Measurements from ENCODE around the gene RAB40C.

Gene RAB40C

GRCh38 chr16:590815-591200 lies 942 bp downstream of the RAB40C start:
- TF ChIP-seq CSDC2 (CRISPR knock-in tag; IDR thresholded peaks at IDR 0.05) (no peak), ZNF8 (CRISPR knock-in tag; IDR thresholded peaks at IDR 0.05) (no peak), RARB (CRISPR knock-in tag; IDR thresholded peaks at IDR 0.05) (no peak), ZNF70 (CRISPR knock-in tag; IDR thresholded peaks at IDR 0.05) (no peak), ZFP30 (CRISPR knock-in tag; IDR thresholded peaks at IDR 0.05) (no peak)
- no peak for ATAC-seq

GRCh38 chr16:591231-591630 lies 1.4 kb downstream of the RAB40C start:
- TF ChIP-seq ZNF70 (CRISPR knock-in tag; IDR thresholded peaks at IDR 0.05) (no peak), ARNTL (CRISPR knock-in tag; IDR thresholded peaks at IDR 0.05; ENCODE audit: borderline replicate concordance, low read depth) (no peak), OSR1 (CRISPR knock-in tag; IDR thresholded peaks at IDR 0.05) (no peak), ZNF565 (CRISPR knock-in tag; conservative IDR thresholded peaks at IDR 0.05; ENCODE audit: low read depth) (no peak), ZC3H10 (CRISPR knock-in tag; IDR thresholded peaks at IDR 0.05) (no peak), RARB (CRISPR knock-in tag; IDR thresholded peaks at IDR 0.05) (no peak), ZFP3 (CRISPR knock-in tag; IDR thresholded peaks at IDR 0.05) (no peak), PATZ1 (CRISPR knock-in tag; IDR thresholded peaks at IDR 0.05; ENCODE audit: borderline replicate concordance) (no peak), PPARA (CRISPR knock-in tag; IDR thresholded peaks at IDR 0.05; ENCODE audit: borderline replicate concordance) (no peak), ZFP30 (CRISPR knock-in tag; IDR thresholded peaks at IDR 0.05) (no peak), ZNF8 (CRISPR knock-in tag; IDR thresholded peaks at IDR 0.05) (no peak), SNAI2 (CRISPR knock-in tag; IDR thresholded peaks at IDR 0.05) (no peak)
- TF ChIP-seq, protein P1, sequence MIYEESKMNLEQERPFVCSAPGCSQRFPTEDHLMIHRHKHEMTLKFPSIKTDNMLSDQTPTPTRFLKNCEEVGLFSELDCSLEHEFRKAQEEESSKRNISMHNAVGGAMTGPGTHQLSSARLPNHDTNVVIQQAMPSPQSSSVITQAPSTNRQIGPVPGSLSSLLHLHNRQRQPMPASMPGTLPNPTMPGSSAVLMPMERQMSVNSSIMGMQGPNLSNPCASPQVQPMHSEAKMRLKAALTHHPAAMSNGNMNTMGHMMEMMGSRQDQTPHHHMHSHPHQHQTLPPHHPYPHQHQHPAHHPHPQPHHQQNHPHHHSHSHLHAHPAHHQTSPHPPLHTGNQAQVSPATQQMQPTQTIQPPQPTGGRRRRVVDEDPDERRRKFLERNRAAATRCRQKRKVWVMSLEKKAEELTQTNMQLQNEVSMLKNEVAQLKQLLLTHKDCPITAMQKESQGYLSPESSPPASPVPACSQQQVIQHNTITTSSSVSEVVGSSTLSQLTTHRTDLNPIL (CRISPR knock-in tag; IDR thresholded peaks at IDR 0.05; ENCODE audit: low read depth): no peak

GRCh38 chr16:591892-592517 lies 2.1 kb downstream of the RAB40C start:
- no peak for TF ChIP-seq ARNTL (CRISPR knock-in tag; IDR thresholded peaks at IDR 0.05; ENCODE audit: borderline replicate concordance, low read depth)
- TF ChIP-seq ESRRG (CRISPR knock-in tag; IDR thresholded peaks at IDR 0.05): no peak
- TF ChIP-seq TCF4 (CRISPR knock-in tag; IDR thresholded peaks at IDR 0.05; ENCODE audit: borderline replicate concordance): no peak
- no peak for TF ChIP-seq ZNF565 (CRISPR knock-in tag; conservative IDR thresholded peaks at IDR 0.05; ENCODE audit: low read depth)
- TF ChIP-seq PATZ1 (CRISPR knock-in tag; IDR thresholded peaks at IDR 0.05; ENCODE audit: borderline replicate concordance): no peak
- no peak for TF ChIP-seq OSR1 (CRISPR knock-in tag; IDR thresholded peaks at IDR 0.05)
- no peak for TF ChIP-seq TSHZ2 (CRISPR knock-in tag; IDR thresholded peaks at IDR 0.05)
- TF ChIP-seq GLIS3 (CRISPR knock-in tag; IDR thresholded peaks at IDR 0.05): no peak
- no peak for TF ChIP-seq RARB (CRISPR knock-in tag; IDR thresholded peaks at IDR 0.05)
- TF ChIP-seq ZC3H10 (CRISPR knock-in tag; IDR thresholded peaks at IDR 0.05): no peak
- TF ChIP-seq TOX (CRISPR knock-in tag; IDR thresholded peaks at IDR 0.05; ENCODE audit: borderline replicate concordance): no peak
- TF ChIP-seq ZFP30 (CRISPR knock-in tag; IDR thresholded peaks at IDR 0.05): no peak
- no peak for TF ChIP-seq ZNF8 (CRISPR knock-in tag; IDR thresholded peaks at IDR 0.05)
- ATAC-seq: no peak

More at GRCh38 chr16:591231-591630, 1.4 kb downstream of the RAB40C start:
- no peak for ATAC-seq
